ENCODE results near the gene MIPOL1. TPM values are rescaled to one million over a fixed set of nuclear protein-coding genes. Genes with fewer than 3 reads are reported as not detected.

MIPOL1 gene
- total and polyA plus RNA-seq, 7 experiments from 2014 or later: 0.12 to 0.69 (median 0.27) TPM; not detected in 4

- ATAC-seq (no peak), DNase-seq (no peak)
- intact Hi-C loops (cut with micrococcal nuclease): no loop called here
- Histone ChIP-seq H3K27me3 (ENCODE audit: control insufficient read depth in 2 of 2, insufficient read depth in 2 of 2, low read length in 2 of 2) (no peaks in the 10 kb centered on the region), H3K4me1 (ENCODE audit: control insufficient read depth in 2 of 2, insufficient read depth in 2 of 2, low read length in 2 of 2) (no peaks in the 10 kb centered on the region), H3K9me3 (ENCODE audit: control insufficient read depth in 2 of 3, low read length in 3 of 3) (no peaks in the 10 kb centered on the region), H3K27ac (ENCODE audit: low read depth, low read length) (no peak overlapping the region), H3K36me3 (ENCODE audit: control insufficient read depth in 2 of 3, insufficient read depth in 3 of 3, low read length in 3 of 3) (no peaks in the 10 kb centered on the region), H3K4me3 (ENCODE audit: low read length) (no peak overlapping the region)
- Mint-ChIP-seq H3K36me3 (no peaks in the 10 kb centered on the region), H3K4me1 (no peaks in the 10 kb centered on the region), H3K27me3 (peaks cover 0 to 5% (median 3%) of the 10 kb centered on the region in 5 donors), H3K4me3 (no peak overlapping the region), H3K27ac (no peak overlapping the region), H3K9me3 (no peaks in the 10 kb centered on the region)
- ChIA-PET CTCF (no interaction called here), POLR2A (no interaction called here)
These were observed 54.7 kb downstream of the MIPOL1 start for GRCh38 chr14:37252434-37252833.

- POLR2A ChIA-PET: no interaction called here
- DNase-seq (no peak), ATAC-seq (no peak)
- H3K27ac ChIP-seq (ENCODE audit: low read depth, low read length): no peak overlapping the region
- intact Hi-C loops (cut with micrococcal nuclease): no loop called here
- H3K9me3 ChIP-seq (ENCODE audit: control insufficient read depth in 2 of 3, low read length in 3 of 3): no peaks in the 10 kb centered on the region
- H3K4me1 ChIP-seq (ENCODE audit: control insufficient read depth in 2 of 2, insufficient read depth in 2 of 2, low read length in 2 of 2): no peaks in the 10 kb centered on the region
- H3K36me3 Mint-ChIP-seq: no peaks in the 10 kb centered on the region
- no peaks in the 10 kb centered on the region for H3K27me3 ChIP-seq (ENCODE audit: control insufficient read depth in 2 of 2, insufficient read depth in 2 of 2, low read length in 2 of 2)
- CTCF ChIA-PET: no interaction called here
- no peaks in the 10 kb centered on the region for H3K36me3 ChIP-seq (ENCODE audit: control insufficient read depth in 2 of 3, insufficient read depth in 3 of 3, low read length in 3 of 3)
- peaks cover 0 to 5% (median 3%) of the 10 kb centered on the region in 5 donors for H3K27me3 Mint-ChIP-seq
- H3K4me3 ChIP-seq (ENCODE audit: low read length): no peak overlapping the region
- H3K4me1 Mint-ChIP-seq: no peaks in the 10 kb centered on the region
- no peaks in the 10 kb centered on the region for H3K9me3 Mint-ChIP-seq
- H3K27ac Mint-ChIP-seq: no peak overlapping the region
- no peak overlapping the region for H3K4me3 Mint-ChIP-seq
These were observed 56.2 kb downstream of the MIPOL1 start for GRCh38 chr14:37253905-37254304.

GRCh38 chr14:37254411-37254947, 56.7 kb downstream of the MIPOL1 start:
- H3K4me1 ChIP-seq (ENCODE audit: control insufficient read depth in 2 of 2, insufficient read depth in 2 of 2, low read length in 2 of 2): no peaks in the 10 kb centered on the region
- H3K36me3 ChIP-seq (ENCODE audit: control insufficient read depth in 2 of 3, insufficient read depth in 3 of 3, low read length in 3 of 3): no peaks in the 10 kb centered on the region
- H3K27ac ChIP-seq (ENCODE audit: low read depth, low read length): no peak overlapping the region
- CTCF ChIA-PET: no interaction called here
- no peak overlapping the region for H3K4me3 ChIP-seq (ENCODE audit: low read length)
- no peaks in the 10 kb centered on the region for H3K36me3 Mint-ChIP-seq
- H3K4me3 Mint-ChIP-seq: no peak overlapping the region
- ATAC-seq (no peak), DNase-seq (no peak)
- peaks cover 0 to 5% (median 3%) of the 10 kb centered on the region in 5 donors for H3K27me3 Mint-ChIP-seq
- no peaks in the 10 kb centered on the region for H3K4me1 Mint-ChIP-seq
- H3K9me3 ChIP-seq (ENCODE audit: control insufficient read depth in 2 of 3, low read length in 3 of 3): no peaks in the 10 kb centered on the region
- intact Hi-C loops (cut with micrococcal nuclease): no loop called here
- H3K27ac Mint-ChIP-seq: no peak overlapping the region
- POLR2A ChIA-PET: no interaction called here
- H3K9me3 Mint-ChIP-seq: no peaks in the 10 kb centered on the region
- H3K27me3 ChIP-seq (ENCODE audit: control insufficient read depth in 2 of 2, insufficient read depth in 2 of 2, low read length in 2 of 2): no peaks in the 10 kb centered on the region

- ATAC-seq (no peak), DNase-seq (no peak)
- CTCF ChIA-PET: no interaction called here
- no peaks in the 10 kb centered on the region for H3K36me3 ChIP-seq (ENCODE audit: control insufficient read depth in 2 of 3, insufficient read depth in 3 of 3, low read length in 3 of 3)
- Mint-ChIP-seq H3K27me3 (peaks cover 0 to 5% (median 0%) of the 10 kb centered on the region in 5 donors), H3K36me3 (no peaks in the 10 kb centered on the region), H3K4me3 (no peak overlapping the region), H3K4me1 (no peaks in the 10 kb centered on the region), H3K9me3 (peaks cover 0 to 3% (median 0%) of the 10 kb centered on the region in 11 donors), H3K27ac (no peak overlapping the region)
- intact Hi-C loops (cut with micrococcal nuclease): no loop called here
- POLR2A ChIA-PET: no interaction called here
- H3K27me3 ChIP-seq (ENCODE audit: control insufficient read depth in 2 of 2, insufficient read depth in 2 of 2, low read length in 2 of 2): no peaks in the 10 kb centered on the region
- H3K27ac ChIP-seq (ENCODE audit: low read depth, low read length): no peak overlapping the region
- H3K4me1 ChIP-seq (ENCODE audit: control insufficient read depth in 2 of 2, insufficient read depth in 2 of 2, low read length in 2 of 2): no peaks in the 10 kb centered on the region
- no peak overlapping the region for H3K4me3 ChIP-seq (ENCODE audit: low read length)
- no peaks in the 10 kb centered on the region for H3K9me3 ChIP-seq (ENCODE audit: control insufficient read depth in 2 of 3, low read length in 3 of 3)
These were observed 59.8 kb downstream of the MIPOL1 start for GRCh38 chr14:37257501-37258070.

- no peaks in the 10 kb centered on the region for H3K36me3 ChIP-seq (ENCODE audit: control insufficient read depth in 2 of 3, insufficient read depth in 3 of 3, low read length in 3 of 3)
- no peaks in the 10 kb centered on the region for H3K36me3 Mint-ChIP-seq
- no peak overlapping the region for H3K27ac Mint-ChIP-seq
- no peak for ATAC-seq
- H3K27me3 Mint-ChIP-seq: peaks cover 0 to 13% (median 0%) of the 10 kb centered on the region in 5 donors
- CTCF ChIA-PET: no interaction called here
- no peak for DNase-seq
- H3K9me3 ChIP-seq (ENCODE audit: control insufficient read depth in 2 of 3, low read length in 3 of 3): no peaks in the 10 kb centered on the region
- POLR2A ChIA-PET: no interaction called here
- H3K4me1 ChIP-seq (ENCODE audit: control insufficient read depth in 2 of 2, insufficient read depth in 2 of 2, low read length in 2 of 2): no peaks in the 10 kb centered on the region
- intact Hi-C loops (cut with micrococcal nuclease): no loop called here
- no peak overlapping the region for H3K4me3 ChIP-seq (ENCODE audit: low read length)
- peaks cover 0 to 5% (median 0%) of the 10 kb centered on the region in 11 donors for H3K9me3 Mint-ChIP-seq
- H3K27ac ChIP-seq (ENCODE audit: low read depth, low read length): no peak overlapping the region
- no peaks in the 10 kb centered on the region for H3K4me1 Mint-ChIP-seq
- no peaks in the 10 kb centered on the region for H3K27me3 ChIP-seq (ENCODE audit: control insufficient read depth in 2 of 2, insufficient read depth in 2 of 2, low read length in 2 of 2)
- H3K4me3 Mint-ChIP-seq: no peak overlapping the region
These were observed 64.9 kb downstream of the MIPOL1 start for GRCh38 chr14:37262649-37263048.

- Histone ChIP-seq H3K27ac (ENCODE audit: low read depth, low read length) (no peak overlapping the region), H3K4me1 (ENCODE audit: control insufficient read depth in 2 of 2, insufficient read depth in 2 of 2, low read length in 2 of 2) (no peaks in the 10 kb centered on the region), H3K4me3 (ENCODE audit: low read length) (no peak overlapping the region), H3K9me3 (ENCODE audit: control insufficient read depth in 2 of 3, low read length in 3 of 3) (no peaks in the 10 kb centered on the region), H3K36me3 (ENCODE audit: control insufficient read depth in 2 of 3, insufficient read depth in 3 of 3, low read length in 3 of 3) (no peaks in the 10 kb centered on the region), H3K27me3 (ENCODE audit: control insufficient read depth in 2 of 2, insufficient read depth in 2 of 2, low read length in 2 of 2) (no peaks in the 10 kb centered on the region)
- Mint-ChIP-seq H3K27me3 (peaks cover 0 to 13% (median 0%) of the 10 kb centered on the region in 5 donors), H3K9me3 (peaks cover 0 to 5% (median 0%) of the 10 kb centered on the region in 11 donors), H3K4me1 (no peaks in the 10 kb centered on the region), H3K36me3 (no peaks in the 10 kb centered on the region), H3K27ac (no peak overlapping the region), H3K4me3 (no peak overlapping the region)
- ChIA-PET CTCF (no interaction called here), POLR2A (no interaction called here)
- ATAC-seq (no peak), DNase-seq (no peak)
- intact Hi-C loops (cut with micrococcal nuclease): no loop called here
These were observed 66.0 kb downstream of the MIPOL1 start for GRCh38 chr14:37263656-37264236.

GRCh38 chr14:37268788-37269187, 71.1 kb downstream of the MIPOL1 start:
- no peaks in the 10 kb centered on the region for H3K36me3 Mint-ChIP-seq
- no peaks in the 10 kb centered on the region for H3K36me3 ChIP-seq (ENCODE audit: control insufficient read depth in 2 of 3, insufficient read depth in 3 of 3, low read length in 3 of 3)
- no peak overlapping the region for H3K4me3 Mint-ChIP-seq
- peaks cover 0 to 5% (median 0%) of the 10 kb centered on the region in 11 donors for H3K9me3 Mint-ChIP-seq
- intact Hi-C loops (cut with micrococcal nuclease): no loop called here
- ATAC-seq (no peak), DNase-seq (no peak)
- no peaks in the 10 kb centered on the region for H3K27me3 ChIP-seq (ENCODE audit: control insufficient read depth in 2 of 2, insufficient read depth in 2 of 2, low read length in 2 of 2)
- no peak overlapping the region for H3K27ac Mint-ChIP-seq
- H3K4me3 ChIP-seq (ENCODE audit: low read length): no peak overlapping the region
- H3K4me1 ChIP-seq (ENCODE audit: control insufficient read depth in 2 of 2, insufficient read depth in 2 of 2, low read length in 2 of 2): no peaks in the 10 kb centered on the region
- H3K27ac ChIP-seq (ENCODE audit: low read depth, low read length): no peak overlapping the region
- peaks cover 0 to 7% (median 0%) of the 10 kb centered on the region in 5 donors for H3K27me3 Mint-ChIP-seq
- no peaks in the 10 kb centered on the region for H3K4me1 Mint-ChIP-seq
- CTCF ChIA-PET: no interaction called here
- H3K9me3 ChIP-seq (ENCODE audit: control insufficient read depth in 2 of 3, low read length in 3 of 3): no peaks in the 10 kb centered on the region
- POLR2A ChIA-PET: no interaction called here
